Measurements from ENCODE around the gene SOX18.

GRCh38 chr20:64037498-64038213 lies 11.8 kb downstream of the SOX18 start:
- TF ChIP-seq ZNF274 (IDR thresholded peaks at IDR 0.05; ENCODE audit: low read depth, low read length) (no peak), SUZ12 (IDR thresholded peaks at IDR 0.05; ENCODE audit: extremely low read depth, insufficient read depth, insufficient read length) (no peak)

All from NT2/D1 (cell line).